ENCODE measurements around the gene PEPD. TPM values are rescaled to one million over a fixed set of nuclear protein-coding genes. Genes with fewer than 3 reads are reported as not detected.

PEPD gene
- total RNA-seq, 1 experiment from 2014 or later: 83.1 TPM

DNA sequence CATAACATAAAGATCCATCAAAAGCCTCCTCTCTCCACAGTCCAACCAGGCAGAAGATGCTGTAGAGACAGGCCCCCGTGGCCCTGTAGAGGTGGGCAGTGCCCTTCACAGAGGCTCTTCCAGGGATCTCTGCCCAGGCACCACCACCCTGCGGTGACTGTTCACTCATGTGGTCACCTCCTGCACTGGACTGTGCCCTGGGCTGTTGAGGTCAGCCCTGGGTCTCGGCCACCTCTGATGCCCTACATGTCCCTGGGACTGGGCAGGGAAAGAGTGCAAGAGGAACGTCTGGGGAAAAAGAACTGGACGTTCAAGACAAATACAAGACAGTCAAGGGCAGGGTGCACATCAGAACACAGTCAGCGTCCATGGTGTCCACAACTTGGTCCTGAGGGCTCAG lies 22.3 kb downstream of the PEPD start (continued):
- TF ChIP-seq, protein P1, sequence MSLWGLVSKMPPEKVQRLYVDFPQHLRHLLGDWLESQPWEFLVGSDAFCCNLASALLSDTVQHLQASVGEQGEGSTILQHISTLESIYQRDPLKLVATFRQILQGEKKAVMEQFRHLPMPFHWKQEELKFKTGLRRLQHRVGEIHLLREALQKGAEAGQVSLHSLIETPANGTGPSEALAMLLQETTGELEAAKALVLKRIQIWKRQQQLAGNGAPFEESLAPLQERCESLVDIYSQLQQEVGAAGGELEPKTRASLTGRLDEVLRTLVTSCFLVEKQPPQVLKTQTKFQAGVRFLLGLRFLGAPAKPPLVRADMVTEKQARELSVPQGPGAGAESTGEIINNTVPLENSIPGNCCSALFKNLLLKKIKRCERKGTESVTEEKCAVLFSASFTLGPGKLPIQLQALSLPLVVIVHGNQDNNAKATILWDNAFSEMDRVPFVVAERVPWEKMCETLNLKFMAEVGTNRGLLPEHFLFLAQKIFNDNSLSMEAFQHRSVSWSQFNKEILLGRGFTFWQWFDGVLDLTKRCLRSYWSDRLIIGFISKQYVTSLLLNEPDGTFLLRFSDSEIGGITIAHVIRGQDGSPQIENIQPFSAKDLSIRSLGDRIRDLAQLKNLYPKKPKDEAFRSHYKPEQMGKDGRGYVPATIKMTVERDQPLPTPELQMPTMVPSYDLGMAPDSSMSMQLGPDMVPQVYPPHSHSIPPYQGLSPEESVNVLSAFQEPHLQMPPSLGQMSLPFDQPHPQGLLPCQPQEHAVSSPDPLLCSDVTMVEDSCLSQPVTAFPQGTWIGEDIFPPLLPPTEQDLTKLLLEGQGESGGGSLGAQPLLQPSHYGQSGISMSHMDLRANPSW (CRISPR knock-in tag; conservative IDR thresholded peaks at IDR 0.05; ENCODE audit: low read depth): no peak

DNA sequence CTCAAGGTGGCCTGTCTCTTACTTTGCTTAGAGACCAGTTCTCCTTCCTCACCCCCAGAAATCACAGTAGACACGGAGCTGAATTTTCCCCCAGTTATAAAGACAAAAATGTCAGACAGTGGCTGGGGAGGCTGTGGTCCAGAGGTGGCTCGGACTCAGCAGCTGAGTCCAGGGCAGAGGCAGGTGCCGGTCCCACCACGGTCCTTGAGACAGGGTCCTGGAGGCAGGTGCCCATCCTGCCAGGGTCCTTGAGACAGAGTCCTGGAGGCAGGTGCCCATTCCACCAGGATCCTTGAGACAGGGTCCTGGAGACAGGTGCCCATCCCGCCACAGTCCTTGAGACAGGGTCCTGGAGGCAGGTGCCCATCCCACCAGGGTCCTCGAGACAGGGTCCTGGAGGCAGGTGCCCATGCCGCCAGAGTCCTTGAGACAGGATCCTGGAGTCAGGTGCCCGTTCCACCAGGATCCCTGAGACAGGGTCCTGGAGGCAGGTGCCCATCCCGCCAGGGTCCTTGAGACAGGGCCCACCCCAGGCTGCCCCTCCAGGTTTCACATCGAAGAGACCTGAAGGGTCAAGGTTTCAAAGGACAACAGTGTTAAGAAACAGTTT lies 23.1 kb downstream of the PEPD start:
- Mint-ChIP-seq H3K36me3 (peaks cover 4% of the 10 kb centered on the region; the same call in 1 of the 2 replicates), H3K9me3 (no peaks in the 10 kb centered on the region), H3K27me3 (ENCODE audit: low read depth) (no peaks in the 10 kb centered on the region), H3K4me1 (0 out of 2 replicates have a peak, but pooled peaks cover 3% of the 10 kb centered on the region), H3K4me3 (no peak overlapping the region), H3K27ac (no peak overlapping the region)
- no peak for DNase-seq (ENCODE audit: low spot score)
- POLR2A ChIA-PET: no interaction called here
- no peak for ATAC-seq
- CTCF ChIA-PET: no interaction called here
- TF ChIP-seq, protein P2, sequence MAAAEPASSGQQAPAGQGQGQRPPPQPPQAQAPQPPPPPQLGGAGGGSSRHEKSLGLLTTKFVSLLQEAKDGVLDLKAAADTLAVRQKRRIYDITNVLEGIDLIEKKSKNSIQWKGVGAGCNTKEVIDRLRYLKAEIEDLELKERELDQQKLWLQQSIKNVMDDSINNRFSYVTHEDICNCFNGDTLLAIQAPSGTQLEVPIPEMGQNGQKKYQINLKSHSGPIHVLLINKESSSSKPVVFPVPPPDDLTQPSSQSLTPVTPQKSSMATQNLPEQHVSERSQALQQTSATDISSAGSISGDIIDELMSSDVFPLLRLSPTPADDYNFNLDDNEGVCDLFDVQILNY (CRISPR knock-in tag; IDR thresholded peaks at IDR 0.05): no peak
- TF ChIP-seq, protein P3, sequence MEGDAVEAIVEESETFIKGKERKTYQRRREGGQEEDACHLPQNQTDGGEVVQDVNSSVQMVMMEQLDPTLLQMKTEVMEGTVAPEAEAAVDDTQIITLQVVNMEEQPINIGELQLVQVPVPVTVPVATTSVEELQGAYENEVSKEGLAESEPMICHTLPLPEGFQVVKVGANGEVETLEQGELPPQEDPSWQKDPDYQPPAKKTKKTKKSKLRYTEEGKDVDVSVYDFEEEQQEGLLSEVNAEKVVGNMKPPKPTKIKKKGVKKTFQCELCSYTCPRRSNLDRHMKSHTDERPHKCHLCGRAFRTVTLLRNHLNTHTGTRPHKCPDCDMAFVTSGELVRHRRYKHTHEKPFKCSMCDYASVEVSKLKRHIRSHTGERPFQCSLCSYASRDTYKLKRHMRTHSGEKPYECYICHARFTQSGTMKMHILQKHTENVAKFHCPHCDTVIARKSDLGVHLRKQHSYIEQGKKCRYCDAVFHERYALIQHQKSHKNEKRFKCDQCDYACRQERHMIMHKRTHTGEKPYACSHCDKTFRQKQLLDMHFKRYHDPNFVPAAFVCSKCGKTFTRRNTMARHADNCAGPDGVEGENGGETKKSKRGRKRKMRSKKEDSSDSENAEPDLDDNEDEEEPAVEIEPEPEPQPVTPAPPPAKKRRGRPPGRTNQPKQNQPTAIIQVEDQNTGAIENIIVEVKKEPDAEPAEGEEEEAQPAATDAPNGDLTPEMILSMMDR (IDR thresholded peaks at IDR 0.05): no peak
- TF ChIP-seq TP53 (CRISPR knock-in tag; IDR thresholded peaks at IDR 0.05) (no peak), ZNF423 (CRISPR knock-in tag; IDR thresholded peaks at IDR 0.05) (no peak), NR3C1 (CRISPR knock-in tag; conservative IDR thresholded peaks at IDR 0.05; ENCODE audit: low read depth) (no peak), SP1 (CRISPR knock-in tag; conservative IDR thresholded peaks at IDR 0.05) (no peak), MXD4 (CRISPR knock-in tag; IDR thresholded peaks at IDR 0.05; ENCODE audit: borderline replicate concordance) (no peak), NFYB (CRISPR knock-in tag; conservative IDR thresholded peaks at IDR 0.05; ENCODE audit: low read depth) (no peak), CREB1 (CRISPR knock-in tag; IDR thresholded peaks at IDR 0.05) (no peak)
- TF ChIP-seq, protein P4, sequence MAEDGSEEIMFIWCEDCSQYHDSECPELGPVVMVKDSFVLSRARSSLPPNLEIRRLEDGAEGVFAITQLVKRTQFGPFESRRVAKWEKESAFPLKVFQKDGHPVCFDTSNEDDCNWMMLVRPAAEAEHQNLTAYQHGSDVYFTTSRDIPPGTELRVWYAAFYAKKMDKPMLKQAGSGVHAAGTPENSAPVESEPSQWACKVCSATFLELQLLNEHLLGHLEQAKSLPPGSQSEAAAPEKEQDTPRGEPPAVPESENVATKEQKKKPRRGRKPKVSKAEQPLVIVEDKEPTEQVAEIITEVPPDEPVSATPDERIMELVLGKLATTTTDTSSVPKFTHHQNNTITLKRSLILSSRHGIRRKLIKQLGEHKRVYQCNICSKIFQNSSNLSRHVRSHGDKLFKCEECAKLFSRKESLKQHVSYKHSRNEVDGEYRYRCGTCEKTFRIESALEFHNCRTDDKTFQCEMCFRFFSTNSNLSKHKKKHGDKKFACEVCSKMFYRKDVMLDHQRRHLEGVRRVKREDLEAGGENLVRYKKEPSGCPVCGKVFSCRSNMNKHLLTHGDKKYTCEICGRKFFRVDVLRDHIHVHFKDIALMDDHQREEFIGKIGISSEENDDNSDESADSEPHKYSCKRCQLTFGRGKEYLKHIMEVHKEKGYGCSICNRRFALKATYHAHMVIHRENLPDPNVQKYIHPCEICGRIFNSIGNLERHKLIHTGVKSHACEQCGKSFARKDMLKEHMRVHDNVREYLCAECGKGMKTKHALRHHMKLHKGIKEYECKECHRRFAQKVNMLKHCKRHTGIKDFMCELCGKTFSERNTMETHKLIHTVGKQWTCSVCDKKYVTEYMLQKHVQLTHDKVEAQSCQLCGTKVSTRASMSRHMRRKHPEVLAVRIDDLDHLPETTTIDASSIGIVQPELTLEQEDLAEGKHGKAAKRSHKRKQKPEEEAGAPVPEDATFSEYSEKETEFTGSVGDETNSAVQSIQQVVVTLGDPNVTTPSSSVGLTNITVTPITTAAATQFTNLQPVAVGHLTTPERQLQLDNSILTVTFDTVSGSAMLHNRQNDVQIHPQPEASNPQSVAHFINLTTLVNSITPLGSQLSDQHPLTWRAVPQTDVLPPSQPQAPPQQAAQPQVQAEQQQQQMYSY (CRISPR knock-in tag; IDR thresholded peaks at IDR 0.05): no peak
- TF ChIP-seq, protein P5, sequence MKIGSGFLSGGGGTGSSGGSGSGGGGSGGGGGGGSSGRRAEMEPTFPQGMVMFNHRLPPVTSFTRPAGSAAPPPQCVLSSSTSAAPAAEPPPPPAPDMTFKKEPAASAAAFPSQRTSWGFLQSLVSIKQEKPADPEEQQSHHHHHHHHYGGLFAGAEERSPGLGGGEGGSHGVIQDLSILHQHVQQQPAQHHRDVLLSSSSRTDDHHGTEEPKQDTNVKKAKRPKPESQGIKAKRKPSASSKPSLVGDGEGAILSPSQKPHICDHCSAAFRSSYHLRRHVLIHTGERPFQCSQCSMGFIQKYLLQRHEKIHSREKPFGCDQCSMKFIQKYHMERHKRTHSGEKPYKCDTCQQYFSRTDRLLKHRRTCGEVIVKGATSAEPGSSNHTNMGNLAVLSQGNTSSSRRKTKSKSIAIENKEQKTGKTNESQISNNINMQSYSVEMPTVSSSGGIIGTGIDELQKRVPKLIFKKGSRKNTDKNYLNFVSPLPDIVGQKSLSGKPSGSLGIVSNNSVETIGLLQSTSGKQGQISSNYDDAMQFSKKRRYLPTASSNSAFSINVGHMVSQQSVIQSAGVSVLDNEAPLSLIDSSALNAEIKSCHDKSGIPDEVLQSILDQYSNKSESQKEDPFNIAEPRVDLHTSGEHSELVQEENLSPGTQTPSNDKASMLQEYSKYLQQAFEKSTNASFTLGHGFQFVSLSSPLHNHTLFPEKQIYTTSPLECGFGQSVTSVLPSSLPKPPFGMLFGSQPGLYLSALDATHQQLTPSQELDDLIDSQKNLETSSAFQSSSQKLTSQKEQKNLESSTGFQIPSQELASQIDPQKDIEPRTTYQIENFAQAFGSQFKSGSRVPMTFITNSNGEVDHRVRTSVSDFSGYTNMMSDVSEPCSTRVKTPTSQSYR (CRISPR knock-in tag; IDR thresholded peaks at IDR 0.05): no peak
- TF ChIP-seq, protein P6, sequence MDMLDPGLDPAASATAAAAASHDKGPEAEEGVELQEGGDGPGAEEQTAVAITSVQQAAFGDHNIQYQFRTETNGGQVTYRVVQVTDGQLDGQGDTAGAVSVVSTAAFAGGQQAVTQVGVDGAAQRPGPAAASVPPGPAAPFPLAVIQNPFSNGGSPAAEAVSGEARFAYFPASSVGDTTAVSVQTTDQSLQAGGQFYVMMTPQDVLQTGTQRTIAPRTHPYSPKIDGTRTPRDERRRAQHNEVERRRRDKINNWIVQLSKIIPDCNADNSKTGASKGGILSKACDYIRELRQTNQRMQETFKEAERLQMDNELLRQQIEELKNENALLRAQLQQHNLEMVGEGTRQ (CRISPR knock-in tag; IDR thresholded peaks at IDR 0.05): no peak
- TF ChIP-seq, protein P7, sequence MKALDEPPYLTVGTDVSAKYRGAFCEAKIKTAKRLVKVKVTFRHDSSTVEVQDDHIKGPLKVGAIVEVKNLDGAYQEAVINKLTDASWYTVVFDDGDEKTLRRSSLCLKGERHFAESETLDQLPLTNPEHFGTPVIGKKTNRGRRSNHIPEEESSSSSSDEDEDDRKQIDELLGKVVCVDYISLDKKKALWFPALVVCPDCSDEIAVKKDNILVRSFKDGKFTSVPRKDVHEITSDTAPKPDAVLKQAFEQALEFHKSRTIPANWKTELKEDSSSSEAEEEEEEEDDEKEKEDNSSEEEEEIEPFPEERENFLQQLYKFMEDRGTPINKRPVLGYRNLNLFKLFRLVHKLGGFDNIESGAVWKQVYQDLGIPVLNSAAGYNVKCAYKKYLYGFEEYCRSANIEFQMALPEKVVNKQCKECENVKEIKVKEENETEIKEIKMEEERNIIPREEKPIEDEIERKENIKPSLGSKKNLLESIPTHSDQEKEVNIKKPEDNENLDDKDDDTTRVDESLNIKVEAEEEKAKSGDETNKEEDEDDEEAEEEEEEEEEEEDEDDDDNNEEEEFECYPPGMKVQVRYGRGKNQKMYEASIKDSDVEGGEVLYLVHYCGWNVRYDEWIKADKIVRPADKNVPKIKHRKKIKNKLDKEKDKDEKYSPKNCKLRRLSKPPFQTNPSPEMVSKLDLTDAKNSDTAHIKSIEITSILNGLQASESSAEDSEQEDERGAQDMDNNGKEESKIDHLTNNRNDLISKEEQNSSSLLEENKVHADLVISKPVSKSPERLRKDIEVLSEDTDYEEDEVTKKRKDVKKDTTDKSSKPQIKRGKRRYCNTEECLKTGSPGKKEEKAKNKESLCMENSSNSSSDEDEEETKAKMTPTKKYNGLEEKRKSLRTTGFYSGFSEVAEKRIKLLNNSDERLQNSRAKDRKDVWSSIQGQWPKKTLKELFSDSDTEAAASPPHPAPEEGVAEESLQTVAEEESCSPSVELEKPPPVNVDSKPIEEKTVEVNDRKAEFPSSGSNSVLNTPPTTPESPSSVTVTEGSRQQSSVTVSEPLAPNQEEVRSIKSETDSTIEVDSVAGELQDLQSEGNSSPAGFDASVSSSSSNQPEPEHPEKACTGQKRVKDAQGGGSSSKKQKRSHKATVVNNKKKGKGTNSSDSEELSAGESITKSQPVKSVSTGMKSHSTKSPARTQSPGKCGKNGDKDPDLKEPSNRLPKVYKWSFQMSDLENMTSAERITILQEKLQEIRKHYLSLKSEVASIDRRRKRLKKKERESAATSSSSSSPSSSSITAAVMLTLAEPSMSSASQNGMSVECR (CRISPR knock-in tag; IDR thresholded peaks at IDR 0.05; ENCODE audit: borderline replicate concordance): no peak

Data from WTC11 (cell line).